ENCODE measurements around the gene WDR70. TPM values are rescaled to one million over a fixed set of nuclear protein-coding genes. Genes with fewer than 3 reads are reported as not detected.

Gene WDR70
- total and polyA plus RNA-seq, 2 donors (not counting 3 experiments of a cell fraction or from before 2014, with no cell fraction given): 6.7 to 37.3 TPM

- no peak overlapping the region for H3K4me3 ChIP-seq (replicated peaks in 1 of 3; ENCODE audit: insufficient read depth in 1 of 3, low read depth in 1 of 3, low read length in 3 of 3)
- no peaks in the 10 kb centered on the region for H4K20me1 ChIP-seq (replicated peaks; ENCODE audit: control insufficient read depth, extremely low read depth, insufficient read depth, low read length)
- no TSS peak for BruUV-seq (replicated peaks)
- ChIA-PET POLR2A (no interaction called here), CTCF (no interaction called here)
- H3K4me2 ChIP-seq (ENCODE audit: insufficient read depth, low read length): no peak overlapping the region
- no peak overlapping the region for H3K27ac ChIP-seq (ENCODE audit: insufficient read depth, low read depth, low read length)
- no peaks in the 10 kb centered on the region for H3K9me1 ChIP-seq (replicated peaks; ENCODE audit: control insufficient read depth, extremely low read depth, insufficient read depth, low read length)
- no peaks in the 10 kb centered on the region for H3K79me2 ChIP-seq (ENCODE audit: control insufficient read depth, insufficient read depth, low read length)
- no peaks in the 10 kb centered on the region for H3K9me3 ChIP-seq (replicated peaks; ENCODE audit: control insufficient read depth, insufficient read depth, low read length)
- intact Hi-C loops (cut with micrococcal nuclease): no loop called here
- TF ChIP-seq POLR2A (IDR thresholded peaks at IDR 0.05; ENCODE audit: low read depth, low read length): no peak
- no peak for TF ChIP-seq MAX (IDR thresholded peaks at IDR 0.05; ENCODE audit: insufficient read depth, insufficient read length)
- no peak for TF ChIP-seq MYC (IDR thresholded peaks at IDR 0.05; ENCODE audit: low read depth, low read length)
- TF ChIP-seq FOS (IDR thresholded peaks at IDR 0.05; ENCODE audit: borderline replicate concordance, insufficient read depth, low read length): no peak
- no peak for TF ChIP-seq GATA2 (IDR thresholded peaks at IDR 0.05; ENCODE audit: insufficient read depth, insufficient read length, low read depth, low read length)
- no peak for TF ChIP-seq POLR2AphosphoS5 (IDR thresholded peaks at IDR 0.05; ENCODE audit: insufficient read depth, low read depth, low read length)
- no peak for TF ChIP-seq CTCF (IDR thresholded peaks at IDR 0.05; ENCODE audit: extremely low read depth in 1 of 2, insufficient read depth in 1 of 2, low read depth in 1 of 2, low read length in 2 of 2)
- TF ChIP-seq EZH2 (IDR thresholded peaks at IDR 0.05; ENCODE audit: borderline replicate concordance, low read depth, low read length, severe bottlenecking): no peak
- no peak for TF ChIP-seq JUN (IDR thresholded peaks at IDR 0.05; ENCODE audit: borderline replicate concordance, insufficient read depth, insufficient read length, low read depth)
- no peak overlapping the region for H2AFZ ChIP-seq (ENCODE audit: low read depth, low read length)
- no peak for DNase-seq (ENCODE audit: low read depth, low spot score)
- dilution Hi-C loops (cut with MboI; ENCODE audit: extremely low pct_ligation_motif_present, low sequenced_read_pairs): no loop called here
- FAIRE-seq: no peak
- no peaks in the 10 kb centered on the region for H3K36me3 ChIP-seq (ENCODE audit: control insufficient read depth in 2 of 2, extremely low read depth in 1 of 2, insufficient read depth in 2 of 2, low read length in 2 of 2)
- no peaks in the 10 kb centered on the region for H3K4me1 ChIP-seq (ENCODE audit: control insufficient read depth, extremely low read depth, insufficient read depth, low read length)
- no peak overlapping the region for H3K9ac ChIP-seq (replicated peaks; ENCODE audit: extremely low read depth, insufficient read depth, low read length)
- H3K27me3 ChIP-seq (ENCODE audit: control insufficient read depth in 2 of 2, insufficient read depth in 2 of 2, low read length in 2 of 2): no peaks in the 10 kb centered on the region
Observed at GRCh38 chr5:37730896-37731455, 351.9 kb downstream of the WDR70 start.
